Lower leg skin (tissue), 4 donors: ENCODE results near the gene NRXN3. TPM values are rescaled to one million over a fixed set of nuclear protein-coding genes. Genes with fewer than 3 reads are reported as not detected.

Experiments
- DNase-seq, 2 donors: peaks; one replicate each; pipeline ENCODE4 v3.0.0-alpha.2; 2019; ENCODE audit warnings: low spot score in 2 of 2
- H3K4me3 ChIP-seq: fragments of 200-600 bp; sonication (generic); 2 replicates; pipeline ENCODE4 v1.5.1; 2017; ENCODE audit warnings: mild to moderate bottlenecking, low read depth; ENCODE audit not compliant: poor library complexity, severe bottlenecking
- POLR2A ChIP-seq, 2 donors: fragments of 450-650 bp; IDR thresholded peaks; one replicate each; pipeline ENCODE4 v1.6.1; 2016 to 2017; ENCODE audit warnings: antibody characterized with exemption in 2 of 2, mild to moderate bottlenecking in 1 of 2, moderate library complexity in 1 of 2
- WGBS, 2 donors: methylation state at CpG; one replicate each; pipeline ENCODE4 v1.1.5; 2018; 5-methylcytosine and 5-hydroxymethylcytosine counted together
- intact Hi-C: fragments of 100-400 bp; cut with DNase I; formaldehyde crosslinking; loops from one replicate; pipeline ENCODE4 v1.15.0; 2023; ENCODE audit warnings: low total_unique reads
- total RNA-seq, 4 donors: library from RNA; depleted of rRNA; stranded (reverse); fragments of >200 nt; gene quantifications; one replicate each; pipeline ENCODE4 v1.1.0, GENCODE V29; 2016
- TF ChIP-seq, protein P1 (sequence below), 3 donors: fragments of 450-650 bp; IDR thresholded peaks; one replicate each; pipeline ENCODE4 v1.5.1; 2016; ENCODE audit warnings: antibody characterized with exemption in 3 of 3, mild to moderate bottlenecking in 3 of 3, moderate library complexity in 2 of 3

Gene NRXN3
- total RNA-seq, 4 donors from 2014 or later, result 0.61 to 2.4 (median 1.7) TPM

DNA sequence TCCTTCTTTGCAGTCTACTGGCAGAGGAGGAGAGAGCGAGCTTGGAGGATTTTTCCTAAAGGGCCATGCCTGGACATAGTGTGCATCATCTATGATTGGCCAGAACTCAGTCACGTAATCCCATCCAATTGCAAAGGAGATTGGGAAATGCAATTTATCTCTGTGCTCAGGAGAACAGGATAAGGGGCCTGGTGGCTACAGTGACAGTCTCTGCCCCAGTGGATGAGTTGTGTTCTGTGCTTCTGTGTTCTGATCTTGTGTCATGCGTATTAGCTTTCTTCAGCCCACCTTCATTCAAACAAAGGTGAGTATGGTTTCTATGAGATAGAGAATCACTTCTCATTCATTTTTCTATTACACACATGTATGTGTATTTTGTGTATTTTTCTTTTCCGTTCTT lies 144.3 kb downstream of the NRXN3 start:
- intact Hi-C loops, result no loop called here
- no peak overlapping the region for H3K4me3 ChIP-seq
- no peak for DNase-seq
- WGBS, 2 donors, result 87 to 89% methylated on average over 4 of the region's 4 CpGs
- TF ChIP-seq, protein P1, sequence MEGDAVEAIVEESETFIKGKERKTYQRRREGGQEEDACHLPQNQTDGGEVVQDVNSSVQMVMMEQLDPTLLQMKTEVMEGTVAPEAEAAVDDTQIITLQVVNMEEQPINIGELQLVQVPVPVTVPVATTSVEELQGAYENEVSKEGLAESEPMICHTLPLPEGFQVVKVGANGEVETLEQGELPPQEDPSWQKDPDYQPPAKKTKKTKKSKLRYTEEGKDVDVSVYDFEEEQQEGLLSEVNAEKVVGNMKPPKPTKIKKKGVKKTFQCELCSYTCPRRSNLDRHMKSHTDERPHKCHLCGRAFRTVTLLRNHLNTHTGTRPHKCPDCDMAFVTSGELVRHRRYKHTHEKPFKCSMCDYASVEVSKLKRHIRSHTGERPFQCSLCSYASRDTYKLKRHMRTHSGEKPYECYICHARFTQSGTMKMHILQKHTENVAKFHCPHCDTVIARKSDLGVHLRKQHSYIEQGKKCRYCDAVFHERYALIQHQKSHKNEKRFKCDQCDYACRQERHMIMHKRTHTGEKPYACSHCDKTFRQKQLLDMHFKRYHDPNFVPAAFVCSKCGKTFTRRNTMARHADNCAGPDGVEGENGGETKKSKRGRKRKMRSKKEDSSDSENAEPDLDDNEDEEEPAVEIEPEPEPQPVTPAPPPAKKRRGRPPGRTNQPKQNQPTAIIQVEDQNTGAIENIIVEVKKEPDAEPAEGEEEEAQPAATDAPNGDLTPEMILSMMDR (IDR thresholded peaks at IDR 0.05), result no peak
- TF ChIP-seq POLR2A (IDR thresholded peaks at IDR 0.05), result no peak

DNA sequence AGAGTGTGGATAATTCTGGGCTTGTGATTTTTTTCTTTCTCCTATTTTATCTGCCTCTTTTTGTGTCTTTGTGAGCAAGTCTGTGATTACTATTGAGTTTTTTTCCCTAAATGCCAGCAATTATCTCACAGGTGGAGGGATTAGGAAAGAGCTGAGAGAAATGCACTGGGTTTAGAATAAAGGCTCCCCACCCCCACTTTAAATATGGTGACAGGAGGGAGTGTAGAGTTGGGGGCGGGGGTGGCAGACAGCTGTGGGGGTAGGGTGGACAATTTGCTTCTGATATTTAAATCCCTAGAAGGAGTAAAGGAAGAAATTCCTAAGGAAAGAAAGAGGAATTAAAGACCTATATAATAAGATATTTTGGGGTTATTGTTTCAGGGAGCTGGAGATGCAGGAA lies 145.9 kb downstream of the NRXN3 start:
- no peak for DNase-seq
- H3K4me3 ChIP-seq, result no peak overlapping the region
- no peak for TF ChIP-seq POLR2A (IDR thresholded peaks at IDR 0.05)
- TF ChIP-seq, protein P1 (IDR thresholded peaks at IDR 0.05), result no peak
- WGBS, 2 donors, result 35 to 38% methylated on average over 1 of the region's 1 CpG
- intact Hi-C loops, result no loop called here

DNA sequence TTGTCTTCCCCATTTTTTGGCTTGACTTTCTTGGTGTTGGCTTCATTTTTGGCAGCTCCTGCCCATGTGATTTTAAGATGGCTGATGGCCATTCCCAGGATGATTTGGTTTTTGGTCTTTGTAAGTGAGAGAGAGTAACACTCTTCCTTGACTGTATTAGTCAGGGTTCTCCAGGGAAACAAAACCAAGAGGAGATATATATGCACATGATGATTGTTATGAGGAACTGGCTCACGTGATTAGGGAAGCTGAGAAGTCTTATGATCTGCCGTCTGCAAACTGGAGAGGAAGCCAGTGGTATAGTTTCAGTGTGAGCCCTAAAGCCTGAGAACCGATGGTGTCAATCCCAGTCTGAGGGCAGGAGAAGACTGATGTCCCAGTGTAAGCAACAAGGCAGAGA lies 146.6 kb downstream of the NRXN3 start:
- intact Hi-C loops, result no loop called here
- TF ChIP-seq, protein P1 (IDR thresholded peaks at IDR 0.05), result no peak
- no peak for TF ChIP-seq POLR2A (IDR thresholded peaks at IDR 0.05)
- 67 to 70% methylated on average over 3 of the region's 3 CpGs for WGBS, 2 donors
- H3K4me3 ChIP-seq, result no peak overlapping the region
- DNase-seq, result peak in 1 of 2 donors; percentile 19

DNA sequence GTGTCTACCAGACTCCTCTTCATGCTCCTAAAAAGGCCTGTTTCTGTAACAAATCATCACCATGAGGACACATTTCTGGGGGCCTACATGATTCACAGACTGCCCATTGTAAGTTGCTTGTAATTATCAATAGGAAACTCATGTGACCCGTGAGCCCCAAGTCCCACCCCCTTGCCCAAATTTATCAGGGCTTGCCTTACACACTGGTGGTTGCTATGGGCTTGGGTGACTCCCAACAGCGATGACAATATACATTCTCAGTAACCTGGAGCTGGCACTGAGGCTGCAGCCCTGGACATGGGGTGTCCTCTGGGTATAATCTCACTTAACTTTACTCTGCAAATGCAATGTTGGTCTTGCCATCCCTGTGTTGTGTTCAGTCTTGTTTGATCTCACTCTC lies 149.2 kb downstream of the NRXN3 start:
- DNase-seq, result no peak
- TF ChIP-seq, protein P1 (IDR thresholded peaks at IDR 0.05), result no peak
- no peak for TF ChIP-seq POLR2A (IDR thresholded peaks at IDR 0.05)
- H3K4me3 ChIP-seq, result no peak overlapping the region
- WGBS, 2 donors, result 77 to 85% methylated on average over 2 of the region's 2 CpGs
- intact Hi-C loops, result no loop called here

DNA sequence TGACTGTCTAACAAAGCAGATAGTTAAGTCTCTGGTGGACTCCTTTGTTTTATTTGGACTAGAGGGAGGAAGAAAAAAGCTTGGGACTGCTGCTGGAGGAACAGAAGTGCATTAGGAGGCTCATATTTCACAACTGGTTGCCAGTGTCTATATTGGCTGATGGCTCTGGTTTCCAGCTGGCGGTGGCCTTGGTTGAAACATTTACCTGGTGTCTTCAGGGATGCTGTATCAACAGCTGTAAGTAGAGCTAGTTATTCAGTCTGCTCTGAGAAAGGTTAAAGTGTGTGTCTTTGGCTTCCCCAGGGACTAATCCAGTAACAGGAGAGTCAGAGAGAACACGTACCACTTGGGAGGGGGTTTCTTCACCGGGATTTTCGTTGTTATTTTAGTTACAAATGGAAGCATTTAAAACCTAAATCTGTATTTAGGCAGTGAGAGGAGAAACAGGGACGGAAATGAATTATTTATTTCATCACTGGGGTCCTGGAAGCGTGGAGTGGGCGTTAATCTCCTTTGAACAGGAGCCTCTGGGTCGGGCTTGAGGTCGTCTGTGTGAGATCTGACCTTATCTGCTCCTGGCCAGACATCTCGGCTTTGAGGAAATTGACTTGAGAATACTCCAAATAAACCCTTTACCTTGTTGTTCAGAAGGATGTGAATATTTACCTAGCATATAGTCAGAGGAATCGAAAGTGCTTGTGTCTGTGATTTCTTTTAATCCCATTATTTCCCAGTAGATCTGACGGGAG lies 149.9 kb downstream of the NRXN3 start:
- no peak for DNase-seq
- WGBS, 2 donors, result 48 to 49% methylated on average over 12 of the region's 12 CpGs
- intact Hi-C loops, result no loop called here
- no peak overlapping the region for H3K4me3 ChIP-seq
- no peak for TF ChIP-seq POLR2A (IDR thresholded peaks at IDR 0.05)
- TF ChIP-seq, protein P1 (IDR thresholded peaks at IDR 0.05), result no peak

DNA sequence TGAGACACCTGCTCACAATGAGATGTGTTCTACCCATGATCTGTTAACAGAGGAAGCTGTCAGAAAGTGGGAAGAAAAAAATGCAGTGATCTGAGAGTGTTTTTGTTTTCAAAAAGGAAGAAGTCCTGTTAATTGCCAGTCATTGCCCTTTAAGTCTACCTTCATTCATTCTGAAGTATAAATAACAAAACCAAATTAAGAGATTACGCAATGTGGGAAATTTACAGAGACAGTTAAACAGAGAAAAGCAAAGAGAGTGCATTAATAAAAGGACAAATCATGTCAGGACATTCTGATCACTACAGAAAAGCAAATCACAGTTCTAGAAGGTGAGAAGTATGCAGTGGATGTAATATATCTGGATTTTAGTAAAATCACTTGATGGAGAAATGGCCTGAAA lies 154.2 kb downstream of the NRXN3 start:
- no peak overlapping the region for H3K4me3 ChIP-seq
- 85 to 90% methylated on average over 1 of the region's 1 CpG for WGBS, 2 donors
- intact Hi-C loops, result no loop called here
- no peak for DNase-seq
- TF ChIP-seq POLR2A (IDR thresholded peaks at IDR 0.05), result no peak
- TF ChIP-seq, protein P1 (IDR thresholded peaks at IDR 0.05), result no peak
